GM18858 (cell line): ENCODE measurements around the gene ADCK2.
A peak's percentile ranks its signal among the peaks of the same experiment; 100 is the strongest.
"Not testable (repeated sequence)": the region's sequence is repeated elsewhere in the genome, so short reads cannot be mapped to it uniquely, and the experiment has no call there.

ENCODE experiments used
- ATAC-seq: cut with Tn5 transposase; IDR thresholded peaks from one replicate; pipeline ENCODE4 v1.9.1; 2021; ENCODE audit not compliant: unreplicated experiment

The ADCK2 gene

GRCh38 chr7:140694592-140694991 lies 21.8 kb downstream of the ADCK2 start:
- no peak for ATAC-seq

- ATAC-seq: no peak
These were observed 22.6 kb downstream of the ADCK2 start for GRCh38 chr7:140695381-140695780.

- ATAC-seq: no peak
These were observed 23.4 kb downstream of the ADCK2 start for GRCh38 chr7:140696024-140696679.

- ATAC-seq: peak; percentile 92
These were observed 24.1 kb downstream of the ADCK2 start, which contains the start of gene NDUFB2 for GRCh38 chr7:140696680-140697446. TSS of gene NDUFB2 (plus strand) at chr7:140696708. CDS start at chr7:140696745, 37 bp downstream.

- no peak for ATAC-seq
These were observed 24.9 kb downstream of the ADCK2 start for GRCh38 chr7:140697447-140698143.

- no peak for ATAC-seq
These were observed 25.7 kb downstream of the ADCK2 start for GRCh38 chr7:140698477-140698876.

- ATAC-seq: no peak
These were observed 30.0 kb downstream of the ADCK2 start for GRCh38 chr7:140702774-140703173.

- no peak for ATAC-seq
These were observed 31.5 kb downstream of the ADCK2 start for GRCh38 chr7:140704205-140704604.

- no peak for ATAC-seq
These were observed 34.4 kb downstream of the ADCK2 start for GRCh38 chr7:140707132-140707531.

GRCh38 chr7:140708764-140709163 lies 36.0 kb downstream of the ADCK2 start:
- ATAC-seq: not testable (repeated sequence)

GRCh38 chr7:140712392-140712791 lies 39.6 kb downstream of the ADCK2 start:
- ATAC-seq: not testable (repeated sequence)

GRCh38 chr7:140714331-140715040 lies 41.7 kb downstream of the ADCK2 start:
- no peak for ATAC-seq

GRCh38 chr7:140719721-140720120 lies 47.0 kb downstream of the ADCK2 start:
- no peak for ATAC-seq

GRCh38 chr7:140722254-140722653 lies 49.5 kb downstream of the ADCK2 start:
- no peak for ATAC-seq

GRCh38 chr7:140723006-140723405 lies 50.3 kb downstream of the ADCK2 start:
- ATAC-seq: no peak

- no peak for ATAC-seq
These were observed 50.8 kb downstream of the ADCK2 start for GRCh38 chr7:140723574-140723973.

GRCh38 chr7:140724706-140725105 lies 52.0 kb downstream of the ADCK2 start:
- ATAC-seq: no peak

- ATAC-seq: no peak
These were observed 53.5 kb downstream of the ADCK2 start for GRCh38 chr7:140726281-140726680.

GRCh38 chr7:140732416-140732815 lies 59.7 kb downstream of the ADCK2 start:
- no peak for ATAC-seq

- ATAC-seq: no peak
These were observed 61.4 kb downstream of the ADCK2 start for GRCh38 chr7:140734096-140734495.

- no peak for ATAC-seq
These were observed 62.0 kb downstream of the ADCK2 start for GRCh38 chr7:140734729-140735128.
